CD14-positive monocyte (primary cell): ENCODE results near the gene YES1. TPM values are rescaled to one million over a fixed set of nuclear protein-coding genes. Genes with fewer than 3 reads are reported as not detected.

Experiments
- DNase-seq, 3 donors: peaks; one replicate each; pipeline ENCODE4 v3.0.0-alpha.2; 2011 to 2022
- H2AFZ ChIP-seq: 2 replicates; pipeline ENCODE4 v1.6.0; 2012; ENCODE audit warnings: mild to moderate bottlenecking, low read depth, low read length, inconsistent platforms; ENCODE audit not compliant: insufficient read depth, poor library complexity, severe bottlenecking
- H3K27ac ChIP-seq, 2 donors: 1 replicate in 1 of 2; 2 replicates in 1 of 2; pipeline ENCODE4 v1.5.1; 2012 to 2013; ENCODE audit warnings: low read length in 2 of 2, control low read depth in 1 of 2, inconsistent platforms in 1 of 2, low read depth in 1 of 2, mild to moderate bottlenecking in 1 of 2
- H3K27me3 ChIP-seq, 2 donors: one replicate each; pipeline versions ENCODE4 v1.6.0 to v1.6.1; 2011 to 2013; ENCODE audit warnings: low read length in 2 of 2; ENCODE audit not compliant: control insufficient read depth in 2 of 2, insufficient read depth in 2 of 2
- H3K36me3 ChIP-seq, 2 donors: replicated peaks in 1 of 2; 1 replicate in 1 of 2; 2 replicates in 1 of 2; pipeline versions ENCODE4 v1.5.1 to v1.6.1; 2012 to 2013; ENCODE audit warnings: low read length in 2 of 2, control low read depth in 1 of 2, inconsistent platforms in 1 of 2, mild to moderate bottlenecking in 1 of 2; ENCODE audit not compliant: insufficient read depth in 2 of 2, control insufficient read depth in 1 of 2
- H3K4me1 ChIP-seq, 2 donors: 1 replicate in 1 of 2; 2 replicates in 1 of 2; pipeline versions ENCODE4 v1.5.1 to v1.6.1; 2012 to 2013; ENCODE audit warnings: low read length in 2 of 2, control low read depth in 1 of 2, inconsistent platforms in 1 of 2, mild to moderate bottlenecking in 1 of 2, moderate library complexity in 1 of 2; ENCODE audit not compliant: insufficient read depth in 2 of 2, control insufficient read depth in 1 of 2
- H3K4me2 ChIP-seq: replicated peaks from 2 replicates; pipeline ENCODE3; 2012; ENCODE audit warnings: low read length, moderate library complexity, mild to moderate bottlenecking; ENCODE audit not compliant: poor library complexity, severe bottlenecking; ENCODE audit errors: extremely low read depth
- H3K4me3 ChIP-seq, 3 experiments: fragments of 200-600 bp in 1 of 3; sonication (generic) in 1 of 3; replicated peaks in 1 of 3; 1 replicate in 2 of 3; 2 replicates in 1 of 3; pipeline ENCODE4 v1.5.1; 2011 to 2013; ENCODE audit warnings: low read length in 3 of 3, mild to moderate bottlenecking in 3 of 3, control low read depth in 2 of 3, low read depth in 2 of 3, inconsistent platforms in 1 of 3, moderate library complexity in 1 of 3
- H3K79me2 ChIP-seq: 2 replicates; pipeline ENCODE4 v1.6.0; 2012; ENCODE audit warnings: mild to moderate bottlenecking, control low read depth, inconsistent platforms, low read length, moderate library complexity; ENCODE audit not compliant: insufficient read depth
- H3K9ac ChIP-seq: 2 replicates; pipeline ENCODE4 v1.6.0; 2017; ENCODE audit warnings: low read length, mild to moderate bottlenecking; ENCODE audit not compliant: insufficient read depth, poor library complexity, severe bottlenecking
- H3K9me3 ChIP-seq, 2 donors: replicated peaks in 1 of 2; 1 replicate in 1 of 2; 2 replicates in 1 of 2; pipeline versions ENCODE4 v1.5.1 to v1.6.1; 2012 to 2013; ENCODE audit warnings: low read length in 2 of 2, control low read depth in 1 of 2; ENCODE audit not compliant: control insufficient read depth in 1 of 2, insufficient read depth in 1 of 2
- H4K20me1 ChIP-seq: 2 replicates; pipeline ENCODE4 v1.6.0; 2012; ENCODE audit warnings: mild to moderate bottlenecking, low read length, control low read depth, moderate library complexity; ENCODE audit not compliant: insufficient read depth
- H3K27ac Mint-ChIP-seq, 7 donors: one replicate each; pipeline ENCODE4 v1.8.0; 2020; ENCODE audit warnings: mild to moderate bottlenecking in 7 of 7, mixed read lengths in 7 of 7, moderate library complexity in 6 of 7, inconsistent platforms in 2 of 7
- H3K27me3 Mint-ChIP-seq, 3 donors: one replicate each; pipeline ENCODE4 v1.8.0; 2021 to 2022; ENCODE audit warnings: low read depth in 3 of 3, mild to moderate bottlenecking in 3 of 3, mixed read lengths in 3 of 3, moderate library complexity in 3 of 3, inconsistent platforms in 1 of 3
- H3K36me3 Mint-ChIP-seq, 2 donors: one replicate each; pipeline ENCODE4 v1.8.0; 2020; ENCODE audit warnings: mixed read lengths in 2 of 2, inconsistent platforms in 1 of 2, mild to moderate bottlenecking in 1 of 2
- H3K4me1 Mint-ChIP-seq: one replicate; pipeline ENCODE4 v1.8.0; 2020; ENCODE audit warnings: mild to moderate bottlenecking, mixed read lengths
- H3K4me3 Mint-ChIP-seq, 2 donors: one replicate each; pipeline ENCODE4 v1.8.0; 2020; ENCODE audit warnings: mild to moderate bottlenecking in 2 of 2, mixed read lengths in 2 of 2, moderate library complexity in 1 of 2
- H3K9me3 Mint-ChIP-seq, 7 donors: one replicate each; pipeline ENCODE4 v1.8.0; 2020 to 2022; ENCODE audit warnings: mixed read lengths in 7 of 7, mild to moderate bottlenecking in 6 of 7, moderate library complexity in 6 of 7, inconsistent platforms in 2 of 7
- WGBS: methylation state at CpG from one replicate; pipeline ENCODE4 v1.1.5; 2013; ENCODE audit warnings: missing lambda C conversion rate; ENCODE audit not compliant: insufficient coverage; 5-methylcytosine and 5-hydroxymethylcytosine counted together
- intact Hi-C, 2 donors: fragments of 100-400 bp; cut with micrococcal nuclease; formaldehyde crosslinking; loops; one replicate each; pipeline versions ENCODE4 v1.15.0 to v1.15.1; 2023
- polyA plus RNA-seq, 3 donors: library from polyadenylated mRNA; depleted of rRNA in 1 of 3; unstranded in 2 of 3; stranded (reverse) in 1 of 3; fragments of 300-500 nt in 2 of 3; fragments of >200 nt in 1 of 3; fragmentation: Illumina TruSeq in 2 of 3; gene quantifications; 1 replicate in 2 of 3; 2 replicates in 1 of 3; pipeline ENCODE4 v1.2.3, GENCODE V29; 2012 to 2021
- TF ChIP-seq, protein P1 (sequence below): fragments of 200-600 bp; IDR thresholded peaks from one replicate; pipeline ENCODE4 v1.8.0; 2022; ENCODE audit warnings: antibody characterized with exemption, mild to moderate bottlenecking

Gene YES1
- polyA plus RNA-seq, 3 donors, result not detected

DNA sequence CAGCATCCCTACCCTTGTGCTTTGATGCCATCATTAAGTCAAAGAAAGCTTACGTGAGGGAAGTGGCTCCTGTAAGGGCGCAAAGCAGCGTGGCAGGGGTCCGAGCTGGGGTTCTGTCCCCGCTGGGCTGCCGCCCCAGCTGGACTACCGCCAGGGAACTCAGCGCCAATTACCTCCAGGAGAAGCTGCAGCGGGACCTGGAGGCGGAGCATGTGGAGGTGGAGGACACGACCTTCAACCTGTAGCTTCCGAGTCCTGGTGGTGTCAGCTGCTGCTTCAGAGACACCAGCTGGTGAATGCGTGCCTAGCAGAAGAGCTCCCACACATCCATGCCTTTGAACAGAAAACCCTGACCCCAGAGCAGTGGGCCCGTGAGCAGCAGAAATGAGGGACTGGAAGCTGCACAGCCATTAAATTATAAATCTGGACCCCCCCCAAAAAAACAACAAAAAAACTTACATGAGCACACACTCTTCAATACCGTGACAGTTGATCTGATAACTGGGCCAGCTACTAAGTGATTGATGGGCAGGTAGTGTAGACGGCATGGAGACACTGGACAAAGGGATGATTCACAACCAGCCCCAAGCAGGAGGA is 20.1 kb upstream of the YES1 start:
- H3K9ac ChIP-seq, result no peak overlapping the region
- no peak overlapping the region for H3K4me2 ChIP-seq
- peak overlapping the region in 1 of 2 donors; percentile 85 for H3K4me3 Mint-ChIP-seq
- H3K27me3 Mint-ChIP-seq, result peaks cover 76 to 82% (median 81%) of the 10 kb centered on the region in 3 donors
- H3K36me3 Mint-ChIP-seq, result no peaks in the 10 kb centered on the region
- DNase-seq, result no peak
- TF ChIP-seq, protein P1, sequence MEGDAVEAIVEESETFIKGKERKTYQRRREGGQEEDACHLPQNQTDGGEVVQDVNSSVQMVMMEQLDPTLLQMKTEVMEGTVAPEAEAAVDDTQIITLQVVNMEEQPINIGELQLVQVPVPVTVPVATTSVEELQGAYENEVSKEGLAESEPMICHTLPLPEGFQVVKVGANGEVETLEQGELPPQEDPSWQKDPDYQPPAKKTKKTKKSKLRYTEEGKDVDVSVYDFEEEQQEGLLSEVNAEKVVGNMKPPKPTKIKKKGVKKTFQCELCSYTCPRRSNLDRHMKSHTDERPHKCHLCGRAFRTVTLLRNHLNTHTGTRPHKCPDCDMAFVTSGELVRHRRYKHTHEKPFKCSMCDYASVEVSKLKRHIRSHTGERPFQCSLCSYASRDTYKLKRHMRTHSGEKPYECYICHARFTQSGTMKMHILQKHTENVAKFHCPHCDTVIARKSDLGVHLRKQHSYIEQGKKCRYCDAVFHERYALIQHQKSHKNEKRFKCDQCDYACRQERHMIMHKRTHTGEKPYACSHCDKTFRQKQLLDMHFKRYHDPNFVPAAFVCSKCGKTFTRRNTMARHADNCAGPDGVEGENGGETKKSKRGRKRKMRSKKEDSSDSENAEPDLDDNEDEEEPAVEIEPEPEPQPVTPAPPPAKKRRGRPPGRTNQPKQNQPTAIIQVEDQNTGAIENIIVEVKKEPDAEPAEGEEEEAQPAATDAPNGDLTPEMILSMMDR, result no peak
- no peak overlapping the region for H3K4me3 ChIP-seq
- peaks cover 7 to 9% of the 10 kb centered on the region in 2 donors for H3K4me1 ChIP-seq
- H3K4me1 Mint-ChIP-seq, result peaks cover 10% of the 10 kb centered on the region
- peaks cover 3 to 13% (median 6%) of the 10 kb centered on the region in 7 donors for H3K9me3 Mint-ChIP-seq
- 85% methylated on average over 13 of the region's 16 CpGs for WGBS
- H3K9me3 ChIP-seq, result peaks cover 0 to 6% of the 10 kb centered on the region in 2 donors
- intact Hi-C loops, result loop anchor here (5.0 kb wide), 2 partner anchors 90 to 205 kb away; no protein-coding TSS in a partner anchor
- H3K27ac Mint-ChIP-seq, result no peak overlapping the region
- H4K20me1 ChIP-seq, result no peaks in the 10 kb centered on the region
- no peaks in the 10 kb centered on the region for H3K36me3 ChIP-seq
- H3K27ac ChIP-seq, result no peak overlapping the region
- no peaks in the 10 kb centered on the region for H3K79me2 ChIP-seq
- no peak overlapping the region for H2AFZ ChIP-seq
- H3K27me3 ChIP-seq, result peaks cover 42 to 73% of the 10 kb centered on the region in 2 donors

DNA sequence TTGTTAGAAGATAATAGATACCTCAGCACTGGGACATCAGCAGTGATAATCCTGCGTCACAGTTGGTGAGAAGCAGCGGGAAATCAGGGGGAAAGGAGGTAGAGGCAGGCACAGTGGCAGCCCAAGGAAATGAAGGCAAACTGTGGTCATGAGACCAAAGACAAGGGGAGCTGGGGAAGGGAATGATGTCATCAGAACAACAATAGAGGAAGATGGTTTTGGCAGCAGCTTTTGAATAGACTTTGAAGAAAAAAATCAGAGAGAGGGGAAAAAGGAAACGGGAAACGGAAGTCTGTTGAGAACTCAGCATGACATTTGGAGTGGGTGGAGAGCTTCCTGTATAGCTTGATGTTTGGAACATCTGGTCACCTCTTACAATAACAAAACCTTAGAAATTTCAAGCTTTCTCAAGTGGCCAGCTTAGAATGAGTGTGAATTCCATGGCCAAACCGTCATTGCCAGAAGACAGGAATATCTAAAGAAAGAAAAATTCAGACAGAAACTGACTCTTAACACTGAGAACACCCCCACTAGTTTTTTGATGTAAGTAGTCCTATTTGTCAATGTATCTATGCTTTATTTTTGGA is 18.4 kb upstream of the YES1 start:
- intact Hi-C loops, result loop anchor here (5.0 kb wide), 2 partner anchors 88 to 203 kb away; no protein-coding TSS in a partner anchor
- H3K36me3 ChIP-seq, result no peaks in the 10 kb centered on the region
- peaks cover 7 to 9% of the 10 kb centered on the region in 2 donors for H3K4me1 ChIP-seq
- H3K27ac Mint-ChIP-seq, result peak overlapping the region in 1 of 7 donors; percentile 45
- H3K27me3 Mint-ChIP-seq, result peaks cover 83 to 89% (median 87%) of the 10 kb centered on the region in 3 donors
- TF ChIP-seq, protein P1, result no peak
- peaks cover 10% of the 10 kb centered on the region for H3K4me1 Mint-ChIP-seq
- H3K4me2 ChIP-seq, result no peak overlapping the region
- 0% methylated on average over 1 of the region's 5 CpGs for WGBS
- no peak overlapping the region for H3K4me3 ChIP-seq
- H2AFZ ChIP-seq, result no peak overlapping the region
- no peaks in the 10 kb centered on the region for H3K36me3 Mint-ChIP-seq
- H3K27me3 ChIP-seq, result peaks cover 53 to 83% of the 10 kb centered on the region in 2 donors
- no peak overlapping the region for H3K27ac ChIP-seq
- peak; percentile 49 to 80 (median 61) for DNase-seq
- no peaks in the 10 kb centered on the region for H3K79me2 ChIP-seq
- H4K20me1 ChIP-seq, result no peaks in the 10 kb centered on the region
- H3K9me3 ChIP-seq, result peaks cover 0 to 6% of the 10 kb centered on the region in 2 donors
- H3K9ac ChIP-seq, result no peak overlapping the region
- H3K9me3 Mint-ChIP-seq, result peaks cover 3 to 14% (median 6%) of the 10 kb centered on the region in 7 donors
- peak overlapping the region in 1 of 2 donors; percentile 85 for H3K4me3 Mint-ChIP-seq
